CD1c-positive myeloid dendritic cell (primary cell): ENCODE data around the gene DOK5.
"Not testable (repeated sequence)": the region's sequence is repeated elsewhere in the genome, so short reads cannot be mapped to it uniquely, and the experiment has no call there.

Experiments used
- DNase-seq: peaks from one replicate; pipeline ENCODE4 v3.0.0-alpha.2; 2016; ENCODE audit errors: extremely low spot score

Gene DOK5

DNA sequence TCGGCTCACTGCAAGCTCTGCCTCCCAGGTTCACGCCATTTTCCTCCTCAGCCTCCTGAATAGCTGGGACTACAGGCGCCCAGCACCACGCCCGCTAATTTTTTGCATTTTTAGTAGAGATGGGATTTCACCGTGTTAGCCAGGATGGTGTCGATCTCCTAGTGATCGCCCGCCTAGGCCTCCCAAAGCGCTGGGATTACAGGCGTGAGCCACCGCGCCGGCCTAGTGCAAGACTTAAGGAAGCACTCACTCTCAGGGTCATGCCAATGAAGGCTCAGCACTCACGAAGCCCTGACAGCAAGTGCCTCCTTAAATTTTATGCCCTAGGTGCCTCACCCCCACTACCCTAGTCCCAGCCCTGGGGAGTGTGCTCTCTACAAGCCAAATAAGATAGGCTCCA, 4.7 kb upstream of the DOK5 start:
- no peak for DNase-seq

GRCh38 chr20:54472607-54473006, 2.8 kb upstream of the DOK5 start:
- no peak for DNase-seq

DNA sequence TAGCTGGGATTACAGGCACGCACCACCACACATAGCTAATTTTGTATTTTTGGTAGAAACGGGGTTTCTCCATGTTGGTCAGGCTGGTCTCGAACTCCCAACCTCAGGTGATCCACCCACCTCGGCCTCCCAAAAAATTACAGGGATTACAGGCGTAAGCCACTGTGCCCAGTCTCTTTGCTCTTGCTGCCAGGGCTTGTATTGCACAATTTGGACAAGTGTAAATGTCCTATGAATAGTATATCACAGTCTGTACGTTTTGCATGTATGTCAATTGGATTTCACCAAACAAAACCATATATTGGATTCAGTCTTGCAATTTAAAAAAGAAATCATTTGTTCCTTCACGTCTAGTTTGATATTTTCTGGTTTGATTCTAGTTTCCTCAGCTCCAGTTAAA, 2.1 kb upstream of the DOK5 start:
- DNase-seq, result no peak

- no peak for DNase-seq
These were observed 1.3 kb upstream of the DOK5 start for GRCh38 chr20:54474046-54474445.

DNA sequence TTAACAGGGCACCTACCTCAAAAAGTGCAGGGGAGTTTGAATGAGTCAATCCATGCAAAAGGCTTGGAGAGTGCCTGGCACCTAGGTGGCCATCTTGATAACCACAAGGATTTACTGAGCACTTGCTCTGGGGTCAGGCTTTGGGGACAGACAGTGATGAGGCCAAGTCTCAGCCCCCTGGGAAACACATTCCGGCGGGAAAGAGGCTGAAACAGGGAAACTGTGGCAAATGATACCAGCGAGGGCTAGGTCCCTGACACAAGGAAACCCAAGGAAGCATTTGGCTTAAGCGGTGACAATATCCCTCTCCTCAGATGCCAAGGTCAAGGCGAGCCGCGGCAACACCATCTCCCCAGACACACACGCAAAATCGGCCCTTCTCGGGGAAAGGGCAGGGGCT, 527 bp upstream of the DOK5 start:
- no peak for DNase-seq

DNA sequence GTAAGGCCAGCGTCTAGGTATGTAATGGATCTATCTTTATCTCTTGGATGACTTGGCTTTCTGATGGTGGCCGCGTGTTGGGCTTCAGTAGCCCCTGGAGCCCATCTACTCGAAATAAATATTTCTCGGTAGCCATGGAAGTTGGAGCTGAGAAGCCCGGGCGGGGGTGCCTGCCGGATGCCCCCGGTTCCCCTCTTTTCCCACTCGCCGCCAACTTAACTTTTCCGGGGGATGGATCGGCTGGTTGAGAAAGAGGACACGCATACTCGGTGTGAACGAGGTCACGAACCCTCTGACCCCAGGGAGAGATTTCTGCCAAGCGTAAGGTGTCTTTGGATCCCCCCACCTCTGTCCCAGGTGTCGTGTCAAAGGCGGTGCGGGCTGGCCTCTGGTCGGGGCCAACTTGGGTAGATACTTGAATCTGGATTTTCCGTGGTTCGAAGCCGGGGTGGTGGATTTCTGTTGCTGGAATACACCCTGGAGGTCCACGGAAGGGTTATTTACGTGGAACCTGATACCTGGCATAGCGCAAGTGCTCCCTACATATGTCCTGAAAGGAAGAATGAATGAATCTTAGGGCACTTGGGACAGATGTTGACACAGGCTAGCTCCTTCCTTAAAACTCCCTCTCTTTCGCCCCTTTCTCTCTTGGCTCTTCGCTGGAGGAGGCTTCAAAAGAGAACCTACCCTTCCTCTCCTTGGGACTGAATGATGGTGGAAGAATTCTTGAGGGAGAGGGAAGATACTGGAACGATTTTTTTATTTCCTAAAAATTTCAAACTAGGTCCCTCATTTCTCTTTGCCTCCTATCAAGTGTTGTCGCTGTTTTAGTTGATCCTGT, 996 bp downstream of the DOK5 start:
- DNase-seq, result no peak

- no peak for DNase-seq
These were observed 2.0 kb downstream of the DOK5 start for GRCh38 chr20:54477191-54477955.

DNA sequence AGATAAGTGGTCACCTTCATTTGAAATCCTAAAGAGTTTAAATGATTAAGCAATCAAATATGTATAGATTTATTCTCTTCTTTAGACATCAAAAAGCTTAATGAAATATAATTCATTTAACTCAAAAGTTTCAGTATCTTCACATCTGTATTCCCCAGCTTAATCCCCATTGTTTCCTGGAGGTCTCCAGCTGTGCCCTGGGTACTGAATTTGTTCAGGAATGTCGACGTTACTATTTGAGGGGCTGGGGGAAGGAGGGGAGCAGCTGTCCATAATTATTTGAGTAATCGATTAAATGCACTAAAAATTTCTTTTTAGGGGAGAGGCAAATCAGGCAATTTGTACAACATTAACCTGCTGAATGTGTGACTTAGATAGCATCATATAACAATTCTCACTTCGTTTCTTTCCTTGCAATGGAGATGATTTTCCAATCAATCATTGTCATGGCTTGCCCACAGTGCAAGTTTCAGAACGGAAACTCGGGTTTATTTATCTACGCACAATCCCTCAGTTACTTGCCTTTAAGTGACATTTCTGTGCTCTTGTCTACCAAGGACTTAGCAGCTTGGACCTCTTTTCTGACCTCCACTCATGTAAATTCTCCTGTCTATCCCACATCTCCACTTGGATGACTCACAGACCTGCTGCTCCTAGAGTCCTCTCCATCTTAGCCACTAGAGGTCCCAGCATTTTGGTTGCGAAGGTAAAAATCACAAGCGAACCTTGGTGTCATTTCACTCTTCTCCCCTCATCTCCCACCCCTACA, 3.9 kb downstream of the DOK5 start:
- DNase-seq, result no peak

- not testable (repeated sequence) for DNase-seq
These were observed 4.5 kb downstream of the DOK5 start for GRCh38 chr20:54479937-54480336.

DNA sequence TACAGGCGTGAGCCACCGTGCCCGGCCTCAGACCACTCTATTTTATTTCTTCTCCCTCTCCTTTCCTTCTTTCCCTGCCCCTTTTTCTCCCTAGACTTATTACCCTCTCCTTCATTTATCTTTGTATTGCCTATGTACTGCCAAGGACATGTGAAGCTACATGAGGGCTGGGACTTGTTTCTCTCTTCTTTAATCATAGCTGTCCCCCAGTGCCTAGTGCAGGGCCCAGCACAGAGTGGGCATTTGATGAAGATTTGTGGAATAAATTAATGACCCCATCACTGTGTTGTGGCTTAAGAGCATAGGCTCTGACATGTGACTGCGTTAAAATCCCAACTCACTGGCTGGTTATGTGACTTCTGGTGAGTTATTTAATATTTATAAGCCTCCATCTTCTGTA, 6.0 kb downstream of the DOK5 start:
- DNase-seq, result no peak

DNA sequence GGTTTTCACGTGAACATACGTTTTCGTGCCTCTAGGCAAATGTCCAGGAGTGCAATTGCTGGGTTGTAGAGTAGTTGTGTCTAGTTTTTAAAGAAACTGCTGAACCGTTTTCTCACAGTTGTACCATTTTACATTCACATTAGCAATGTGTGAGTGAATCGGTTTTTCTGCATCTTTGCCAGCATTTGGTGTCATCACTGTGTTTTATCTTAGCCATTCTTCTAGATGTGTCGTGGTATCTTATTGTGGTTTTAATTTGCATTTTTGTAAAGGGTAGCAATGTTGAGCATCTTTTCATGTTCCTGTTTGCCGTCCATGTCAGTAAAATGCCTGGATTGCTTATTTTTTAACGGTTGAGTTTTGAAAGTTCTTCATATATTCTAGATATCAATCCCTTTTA, 10.2 kb downstream of the DOK5 start:
- no peak for DNase-seq

DNA sequence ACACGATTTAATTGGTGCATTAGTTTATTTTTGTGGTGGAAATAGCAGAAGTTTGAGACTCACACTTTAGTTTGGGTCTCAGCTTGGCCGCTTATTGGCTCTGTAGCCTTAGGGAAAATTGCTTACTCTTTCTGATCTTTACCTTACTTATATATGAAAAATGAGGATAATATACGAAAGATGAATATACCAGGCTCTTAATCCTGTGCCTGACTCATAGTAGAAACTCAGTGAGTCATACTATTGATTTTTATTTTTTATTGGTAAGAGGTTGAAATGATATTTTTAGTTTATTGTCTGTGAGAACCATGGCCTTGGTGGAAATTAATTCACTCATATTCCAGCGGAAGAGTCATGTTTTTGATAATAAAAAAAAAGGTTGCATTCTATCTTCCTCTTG, 11.2 kb downstream of the DOK5 start:
- DNase-seq, result no peak

- no peak for DNase-seq
These were observed 13.0 kb downstream of the DOK5 start for GRCh38 chr20:54488442-54488841.

GRCh38 chr20:54491506-54491905, 16.1 kb downstream of the DOK5 start:
- DNase-seq, result no peak

GRCh38 chr20:54494303-54495006, 19.1 kb downstream of the DOK5 start:
- DNase-seq, result no peak

DNA sequence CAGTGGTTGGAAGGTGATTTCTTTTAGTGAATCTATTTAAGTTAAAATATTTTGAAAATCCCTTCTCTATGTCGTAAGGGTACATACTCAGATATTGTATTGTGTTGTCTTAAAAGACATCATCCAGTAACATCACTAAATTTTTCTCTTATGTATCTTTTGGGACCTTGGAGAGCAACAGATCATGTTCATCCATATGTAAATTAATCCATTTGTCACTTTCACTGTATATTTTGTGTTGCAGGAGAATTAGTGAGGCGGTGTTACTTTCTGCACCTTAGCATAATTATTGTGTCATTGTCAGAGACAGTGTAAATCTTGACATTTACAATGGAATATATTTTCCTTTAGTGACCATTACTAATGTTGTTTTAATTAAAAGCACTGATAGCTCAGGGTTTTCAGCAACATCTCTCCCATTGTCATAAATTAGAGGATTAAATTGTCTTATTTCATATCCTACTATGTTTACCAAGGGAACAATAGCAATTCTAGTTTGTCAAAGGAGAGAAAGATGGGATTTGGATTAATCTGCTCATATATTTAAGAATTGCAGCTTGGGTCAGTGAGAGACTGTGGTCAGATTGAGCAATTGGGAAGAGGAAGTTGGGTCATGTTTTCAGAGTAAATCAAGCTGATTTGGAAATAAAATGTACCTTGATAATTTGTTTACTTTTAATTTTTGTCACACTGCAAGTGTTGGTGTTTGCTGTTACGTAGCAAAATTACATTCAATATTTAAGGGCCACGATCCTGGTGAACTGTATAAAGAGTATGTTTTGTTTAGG, 22.7 kb downstream of the DOK5 start:
- DNase-seq, result peak; percentile 10

- DNase-seq, result no peak
These were observed 23.7 kb downstream of the DOK5 start for GRCh38 chr20:54499111-54499510.

DNA sequence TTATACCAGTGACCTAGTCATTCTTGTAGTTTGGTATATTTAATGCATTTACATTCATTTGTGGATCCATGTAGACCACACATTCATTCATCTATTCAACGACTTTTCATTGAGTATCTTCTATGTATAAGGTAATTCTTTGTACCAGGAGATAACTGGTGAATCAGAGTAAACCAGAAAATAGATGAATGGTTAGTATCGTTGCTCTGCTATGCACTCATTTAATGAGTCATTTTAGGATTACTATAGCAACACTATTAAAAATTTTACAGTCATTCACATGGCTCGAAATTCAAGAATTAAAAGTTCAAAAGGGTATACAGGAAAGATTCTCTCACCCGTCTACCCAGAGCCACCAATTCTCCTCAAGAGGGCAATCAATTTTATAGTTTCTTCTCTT, 26.8 kb downstream of the DOK5 start:
- DNase-seq, result no peak

- DNase-seq, result no peak
These were observed 31.2 kb downstream of the DOK5 start for GRCh38 chr20:54506643-54507042.

DNA sequence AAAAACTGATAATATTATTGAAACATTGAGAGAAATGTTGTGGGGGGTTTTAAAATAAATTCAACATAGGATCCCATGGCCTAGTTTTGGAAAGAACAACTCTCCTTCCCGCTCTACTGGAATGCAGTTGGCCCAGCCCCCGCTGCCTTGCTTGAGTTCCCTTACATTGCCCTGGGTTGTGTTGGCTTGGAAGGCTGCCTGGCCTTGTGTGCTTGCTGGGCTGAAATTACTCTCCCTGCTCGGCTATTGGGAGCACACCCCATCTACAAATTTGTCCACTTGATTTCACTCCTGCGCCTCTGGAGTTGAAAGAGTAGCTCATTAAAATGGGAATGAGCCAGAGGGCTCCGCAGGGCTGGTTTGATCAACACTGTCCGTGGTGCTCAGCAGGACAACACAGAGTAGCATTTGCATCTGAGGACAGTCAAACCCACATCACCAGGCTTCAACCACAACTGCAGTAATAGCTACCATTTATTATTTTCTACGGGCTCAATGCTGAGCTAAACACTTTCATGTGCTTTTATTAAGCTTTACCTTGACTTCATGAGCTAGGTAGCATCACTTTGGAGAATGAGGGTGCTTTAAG, 35.2 kb downstream of the DOK5 start:
- DNase-seq, result no peak

DNA sequence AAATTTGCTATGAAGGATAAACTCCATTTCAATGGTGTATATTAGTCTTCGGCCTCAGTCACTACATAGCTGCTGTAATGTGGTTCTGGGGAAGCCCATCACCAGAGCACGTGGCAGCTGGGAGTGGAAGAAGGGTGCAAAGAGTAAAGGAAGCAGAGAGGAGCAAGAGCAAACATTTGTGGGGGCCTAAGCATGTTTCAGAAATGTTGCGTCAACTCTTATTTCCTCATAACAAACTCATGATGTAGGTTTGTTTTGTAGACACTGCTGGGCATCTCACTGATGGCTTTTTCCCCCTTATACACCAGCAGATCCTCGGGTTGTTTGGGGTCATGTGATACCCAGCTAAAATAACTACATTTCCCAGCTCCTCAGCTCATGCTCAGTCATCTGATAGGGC, 37.3 kb downstream of the DOK5 start:
- DNase-seq, result no peak
